Activated CD8-positive, alpha-beta T cell treated with anti-CD3 and anti-CD28 coated beads, Interleukin-2, amount 10 ng/mL, durations not matched to agents 7 days and 5 days (primary cell): Measurements from ENCODE around the gene PLA1A. TPM values are rescaled to one million over a fixed set of nuclear protein-coding genes. Genes with fewer than 3 reads are reported as not detected.

Experiments
- ATAC-seq: fragments of 150-1000 bp; cut with Tn5 transposase; one replicate; pipeline ENCODE4 v1.10.0; 2021; ENCODE audit warnings: moderate library complexity
- CTCF ChIA-PET: fragments of 350-600 bp; sonication (Branson Sonifier 250); formaldehyde crosslinking; loops from one replicate; lab custom pipeline; 2021; ENCODE audit warnings: antibody characterized with exemption; lab: Charles Lee
- POLR2A ChIA-PET: fragments of 350-600 bp; sonication (Branson Sonifier 250); formaldehyde crosslinking; loops from one replicate; lab custom pipeline; 2021; ENCODE audit warnings: antibody characterized with exemption; lab: Charles Lee
- DNase-seq: peaks from one replicate; pipeline ENCODE4 v3.0.0-alpha.2; 2020
- H3K27ac Mint-ChIP-seq: one replicate; pipeline ENCODE4 v1.8.0; 2021; ENCODE audit warnings: mild to moderate bottlenecking, mixed read lengths
- H3K27me3 Mint-ChIP-seq: one replicate; pipeline ENCODE4 v1.8.0; 2021; ENCODE audit warnings: low read depth, mixed read lengths
- H3K36me3 Mint-ChIP-seq: one replicate; pipeline ENCODE4 v1.8.0; 2021; ENCODE audit warnings: low read depth, mixed read lengths
- H3K4me1 Mint-ChIP-seq: one replicate; pipeline ENCODE4 v1.8.0; 2021; ENCODE audit warnings: low read depth, mixed read lengths
- H3K4me3 Mint-ChIP-seq: one replicate; pipeline ENCODE4 v1.8.0; 2021; ENCODE audit warnings: mild to moderate bottlenecking, mixed read lengths
- H3K9me3 Mint-ChIP-seq: one replicate; pipeline ENCODE4 v1.8.0; 2022; ENCODE audit warnings: mixed read lengths; ENCODE audit not compliant: insufficient read depth
- total RNA-seq, 2 experiments: library from RNA; stranded (reverse); gene quantifications; one replicate each; pipeline ENCODE4 v1.2.3, GENCODE V29; 2021

Gene PLA1A
- total RNA-seq, 2 experiments from 2014 or later = not detected

- POLR2A ChIA-PET = no interaction called here
- CTCF ChIA-PET = no interaction called here
- DNase-seq (no peak), ATAC-seq (no peak)
- H3K27me3 Mint-ChIP-seq = peaks cover 31% of the 10 kb centered on the region
- H3K4me1 Mint-ChIP-seq = peaks cover 5% of the 10 kb centered on the region
- H3K9me3 Mint-ChIP-seq = no peaks in the 10 kb centered on the region
- H3K36me3 Mint-ChIP-seq = no peaks in the 10 kb centered on the region
- H3K4me3 Mint-ChIP-seq = no peak overlapping the region
- H3K27ac Mint-ChIP-seq = no peak overlapping the region
These were observed 10.8 kb downstream of the PLA1A start for GRCh38 chr3:119608405-119609000.

- H3K27me3 Mint-ChIP-seq = peaks cover 31% of the 10 kb centered on the region
- ChIA-PET POLR2A (no interaction called here), CTCF (no interaction called here)
- DNase-seq = no peak
- H3K4me1 Mint-ChIP-seq = peaks cover 5% of the 10 kb centered on the region
- no peaks in the 10 kb centered on the region for H3K9me3 Mint-ChIP-seq
- H3K27ac Mint-ChIP-seq = no peak overlapping the region
- H3K36me3 Mint-ChIP-seq = no peaks in the 10 kb centered on the region
- no peak overlapping the region for H3K4me3 Mint-ChIP-seq
- ATAC-seq = no peak
These were observed 11.6 kb downstream of the PLA1A start for GRCh38 chr3:119609301-119609700.

- Mint-ChIP-seq H3K4me1 (no peaks in the 10 kb centered on the region), H3K4me3 (no peak overlapping the region), H3K27ac (no peak overlapping the region), H3K9me3 (no peaks in the 10 kb centered on the region), H3K27me3 (peaks cover 34% of the 10 kb centered on the region), H3K36me3 (no peaks in the 10 kb centered on the region)
- DNase-seq (no peak), ATAC-seq (no peak)
- POLR2A ChIA-PET = interaction anchor here (0.6 kb wide), 2 partner anchors 16 to 691 kb away, joined by 3 to 5 read pairs; no protein-coding TSS in a partner anchor
- CTCF ChIA-PET = interaction anchor here (0.6 to 2.4 kb wide), 2 partner anchors 11 to 15 kb away, joined by 3 to 9 read pairs; no protein-coding TSS in a partner anchor
These were observed 14.0 kb downstream of the PLA1A start for GRCh38 chr3:119611664-119612063.

DNA sequence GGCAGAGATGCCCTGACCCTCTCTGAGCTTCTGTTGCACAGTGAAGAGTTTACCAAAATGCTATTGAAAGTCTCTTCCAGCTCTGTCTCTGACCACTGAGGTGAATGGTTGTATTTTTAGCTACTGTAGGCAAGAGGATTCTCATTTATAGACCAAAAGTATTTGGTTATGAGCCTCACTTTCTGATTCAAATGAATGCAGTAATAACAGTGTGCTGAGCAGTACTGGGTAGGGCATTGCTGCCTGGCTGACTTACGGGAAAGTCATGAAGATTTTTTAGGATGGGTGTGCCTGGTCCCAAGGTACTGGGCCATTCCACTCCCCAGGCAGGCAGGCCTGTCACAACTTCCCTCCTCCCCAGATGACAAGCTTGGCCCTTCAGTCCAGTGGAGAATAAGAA, 15.5 kb downstream of the PLA1A start:
- Mint-ChIP-seq H3K27me3 (peaks cover 30% of the 10 kb centered on the region), H3K36me3 (no peaks in the 10 kb centered on the region), H3K9me3 (no peaks in the 10 kb centered on the region), H3K4me1 (no peaks in the 10 kb centered on the region), H3K4me3 (no peak overlapping the region), H3K27ac (no peak overlapping the region)
- no peak for DNase-seq
- CTCF ChIA-PET = interaction anchor here (1.5 to 2.4 kb wide), 2 partner anchors 10 to 13 kb away, joined by 3 to 9 read pairs; no protein-coding TSS in a partner anchor
- POLR2A ChIA-PET = no interaction called here
- ATAC-seq = no peak

- DNase-seq = no peak
- Mint-ChIP-seq H3K9me3 (no peaks in the 10 kb centered on the region), H3K36me3 (no peaks in the 10 kb centered on the region), H3K27me3 (peaks cover 30% of the 10 kb centered on the region), H3K4me1 (no peaks in the 10 kb centered on the region), H3K27ac (no peak overlapping the region), H3K4me3 (no peak overlapping the region)
- POLR2A ChIA-PET = no interaction called here
- CTCF ChIA-PET = interaction anchor here (1.5 kb wide), 1 partner anchor 10 kb away, joined by 3 read pairs; no protein-coding TSS in a partner anchor
- ATAC-seq = no peak
These were observed 16.2 kb downstream of the PLA1A start for GRCh38 chr3:119613872-119614271.

- DNase-seq (no peak), ATAC-seq (no peak)
- CTCF ChIA-PET = no interaction called here
- Mint-ChIP-seq H3K36me3 (no peaks in the 10 kb centered on the region), H3K27ac (no peak overlapping the region), H3K9me3 (no peaks in the 10 kb centered on the region), H3K27me3 (peaks cover 20% of the 10 kb centered on the region), H3K4me1 (no peaks in the 10 kb centered on the region), H3K4me3 (no peak overlapping the region)
- POLR2A ChIA-PET = interaction anchor here (0.7 kb wide), 1 partner anchor 11 kb away, joined by 3 read pairs; no protein-coding TSS in a partner anchor
These were observed 18.4 kb downstream of the PLA1A start for GRCh38 chr3:119616056-119616455.

DNA sequence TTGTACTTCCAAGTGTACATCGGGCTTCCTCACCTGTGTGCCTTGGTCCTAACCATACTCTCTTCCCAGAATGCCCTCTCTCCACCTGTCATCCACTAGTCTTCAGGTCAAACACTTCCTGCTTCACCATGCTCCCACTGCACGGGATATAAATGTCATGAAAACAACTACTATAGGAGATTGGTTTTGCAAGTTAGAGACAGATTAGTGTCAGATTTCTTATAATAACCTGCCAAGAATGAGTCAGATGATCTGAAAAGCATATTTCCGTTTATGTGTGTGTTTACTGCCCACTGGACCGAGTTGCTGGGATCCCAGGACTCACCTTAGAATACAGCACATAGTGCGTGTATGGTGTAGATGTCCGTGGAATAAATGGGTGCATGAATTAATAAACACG, 21.4 kb downstream of the PLA1A start:
- no peak for ATAC-seq
- Mint-ChIP-seq H3K9me3 (no peaks in the 10 kb centered on the region), H3K36me3 (no peaks in the 10 kb centered on the region), H3K4me1 (no peaks in the 10 kb centered on the region), H3K4me3 (no peak overlapping the region), H3K27me3 (peaks cover 15% of the 10 kb centered on the region), H3K27ac (no peak overlapping the region)
- CTCF ChIA-PET = no interaction called here
- POLR2A ChIA-PET = interaction anchor here (0.6 kb wide), 1 partner anchor 11 kb away, joined by 3 read pairs; no protein-coding TSS in a partner anchor
- no peak for DNase-seq

GRCh38 chr3:119620899-119621298, 23.2 kb downstream of the PLA1A start:
- Mint-ChIP-seq H3K4me1 (no peaks in the 10 kb centered on the region), H3K27me3 (peaks cover 17% of the 10 kb centered on the region), H3K36me3 (no peaks in the 10 kb centered on the region), H3K27ac (no peak overlapping the region), H3K9me3 (no peaks in the 10 kb centered on the region), H3K4me3 (no peak overlapping the region)
- no peak for DNase-seq
- ChIA-PET CTCF (no interaction called here), POLR2A (no interaction called here)
- no peak for ATAC-seq

DNA sequence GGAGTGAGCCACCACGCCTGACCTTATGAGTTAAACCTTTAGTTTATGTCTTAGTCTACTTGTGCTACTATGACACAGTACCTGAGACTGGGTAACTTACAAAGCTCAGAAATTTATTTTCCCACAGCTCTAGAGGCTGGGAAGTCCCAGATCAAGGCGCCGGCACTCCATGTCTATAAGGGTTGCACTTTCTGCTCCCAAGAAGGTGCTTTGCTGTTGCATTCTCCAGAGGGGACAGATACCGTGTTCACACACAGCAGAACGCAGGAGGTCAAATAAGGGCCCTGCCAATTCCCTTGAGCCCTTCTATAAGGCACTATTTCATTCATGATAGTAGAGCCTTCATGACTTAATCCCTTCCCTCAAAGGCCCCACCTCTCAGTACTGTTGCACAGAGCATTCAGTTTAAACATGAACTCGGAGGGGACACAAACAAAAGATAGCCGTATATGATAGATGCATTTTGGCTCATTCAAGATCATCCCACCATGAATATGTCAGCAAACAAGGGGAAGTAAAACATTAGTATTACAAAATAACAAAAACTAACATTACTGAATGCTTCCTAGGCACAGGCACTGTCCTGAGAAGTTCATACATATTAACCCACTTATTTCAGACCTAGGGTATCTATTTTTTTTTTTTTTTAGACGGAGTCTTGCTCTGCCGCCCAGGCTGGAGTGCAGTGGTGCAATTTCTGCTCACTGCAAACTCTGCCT, 26.5 kb downstream of the PLA1A start:
- ChIA-PET POLR2A (interaction anchor here (0.6 kb wide), 1 partner anchor 24 kb away, joined by 3 read pairs; no protein-coding TSS in a partner anchor), CTCF (no interaction called here)
- no peaks in the 10 kb centered on the region for H3K36me3 Mint-ChIP-seq
- ATAC-seq (no peak), DNase-seq (no peak)
- peaks cover 29% of the 10 kb centered on the region for H3K4me1 Mint-ChIP-seq
- H3K27ac Mint-ChIP-seq = no peak overlapping the region
- H3K9me3 Mint-ChIP-seq = no peaks in the 10 kb centered on the region
- H3K4me3 Mint-ChIP-seq = no peak overlapping the region
- H3K27me3 Mint-ChIP-seq = peaks cover 10% of the 10 kb centered on the region

GRCh38 chr3:119625451-119626153, 27.9 kb downstream of the PLA1A start:
- peaks cover 4% of the 10 kb centered on the region for H3K27me3 Mint-ChIP-seq
- POLR2A ChIA-PET = no interaction called here
- no peaks in the 10 kb centered on the region for H3K9me3 Mint-ChIP-seq
- peak overlapping the region; percentile 7 for H3K27ac Mint-ChIP-seq
- no peak overlapping the region for H3K4me3 Mint-ChIP-seq
- CTCF ChIA-PET = interaction anchor here (1.1 to 3.3 kb wide), 2 partner anchors 10 to 25 kb away, joined by 3 to 13 read pairs; no protein-coding TSS in a partner anchor
- DNase-seq (no peak), ATAC-seq (no peak)
- no peaks in the 10 kb centered on the region for H3K36me3 Mint-ChIP-seq
- peaks cover 33% of the 10 kb centered on the region for H3K4me1 Mint-ChIP-seq

DNA sequence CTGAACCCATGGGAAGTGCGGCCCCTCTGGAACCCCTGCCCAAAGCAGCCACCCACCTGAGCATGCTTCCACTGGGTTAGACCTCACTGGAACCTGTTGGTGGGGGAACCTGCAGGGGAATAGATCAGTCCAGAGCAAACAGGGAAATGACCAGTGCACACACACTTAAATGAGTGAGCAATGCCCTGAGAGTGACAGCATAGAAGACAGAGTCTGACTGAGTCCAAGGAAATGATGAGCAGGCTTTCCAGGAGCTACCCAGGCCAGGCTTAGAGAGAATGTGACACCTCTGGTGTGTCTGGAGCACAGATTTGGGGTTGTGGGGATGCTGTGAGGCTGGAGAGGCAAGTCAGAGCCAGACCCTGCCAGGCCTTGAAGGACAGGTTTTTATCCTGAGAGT, 28.5 kb downstream of the PLA1A start:
- ChIA-PET CTCF (interaction anchor here (1.1 to 3.3 kb wide), 2 partner anchors 9 to 25 kb away, joined by 3 to 13 read pairs; no protein-coding TSS in a partner anchor), POLR2A (no interaction called here)
- Mint-ChIP-seq H3K27me3 (peaks cover 4% of the 10 kb centered on the region), H3K9me3 (no peaks in the 10 kb centered on the region), H3K4me1 (peaks cover 33% of the 10 kb centered on the region), H3K36me3 (no peaks in the 10 kb centered on the region), H3K4me3 (no peak overlapping the region), H3K27ac (no peak overlapping the region)
- DNase-seq (no peak), ATAC-seq (no peak)
